Measurements from ENCODE around the gene ALPK1.

DNA sequence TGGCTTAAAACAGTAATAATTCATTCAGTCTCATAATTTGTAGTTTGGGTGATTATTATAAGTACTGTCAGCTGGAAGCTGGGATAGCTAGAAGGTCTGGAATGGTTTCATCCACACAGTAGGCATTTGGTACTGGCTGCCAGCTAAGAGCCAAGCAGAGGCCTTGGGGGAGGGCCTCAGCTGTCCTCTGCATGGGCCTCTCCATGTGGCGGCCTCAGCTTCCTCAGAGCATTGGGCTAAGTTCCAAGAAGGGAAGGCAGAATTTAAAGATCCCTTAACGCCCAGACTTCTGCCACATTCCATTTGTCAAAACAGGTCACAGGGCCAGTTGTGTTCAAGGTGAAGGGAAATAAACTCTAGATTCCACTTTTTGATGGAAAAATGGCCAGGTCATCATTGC lies 125.5 kb downstream of the ALPK1 start:
- TF ChIP-seq YY1 (IDR thresholded peaks at IDR 0.05) (no peak), SP1 (IDR thresholded peaks at IDR 0.05) (no peak), GABPA (IDR thresholded peaks at IDR 0.05 in 1 of 2, conservative IDR thresholded peaks at IDR 0.05 in 1 of 2) (no peak), RAD21 (IDR thresholded peaks at IDR 0.05) (no peak)
- TF ChIP-seq, protein P1, sequence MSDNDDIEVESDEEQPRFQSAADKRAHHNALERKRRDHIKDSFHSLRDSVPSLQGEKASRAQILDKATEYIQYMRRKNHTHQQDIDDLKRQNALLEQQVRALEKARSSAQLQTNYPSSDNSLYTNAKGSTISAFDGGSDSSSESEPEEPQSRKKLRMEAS (IDR thresholded peaks at IDR 0.05), result no peak
- TF ChIP-seq, protein P2, sequence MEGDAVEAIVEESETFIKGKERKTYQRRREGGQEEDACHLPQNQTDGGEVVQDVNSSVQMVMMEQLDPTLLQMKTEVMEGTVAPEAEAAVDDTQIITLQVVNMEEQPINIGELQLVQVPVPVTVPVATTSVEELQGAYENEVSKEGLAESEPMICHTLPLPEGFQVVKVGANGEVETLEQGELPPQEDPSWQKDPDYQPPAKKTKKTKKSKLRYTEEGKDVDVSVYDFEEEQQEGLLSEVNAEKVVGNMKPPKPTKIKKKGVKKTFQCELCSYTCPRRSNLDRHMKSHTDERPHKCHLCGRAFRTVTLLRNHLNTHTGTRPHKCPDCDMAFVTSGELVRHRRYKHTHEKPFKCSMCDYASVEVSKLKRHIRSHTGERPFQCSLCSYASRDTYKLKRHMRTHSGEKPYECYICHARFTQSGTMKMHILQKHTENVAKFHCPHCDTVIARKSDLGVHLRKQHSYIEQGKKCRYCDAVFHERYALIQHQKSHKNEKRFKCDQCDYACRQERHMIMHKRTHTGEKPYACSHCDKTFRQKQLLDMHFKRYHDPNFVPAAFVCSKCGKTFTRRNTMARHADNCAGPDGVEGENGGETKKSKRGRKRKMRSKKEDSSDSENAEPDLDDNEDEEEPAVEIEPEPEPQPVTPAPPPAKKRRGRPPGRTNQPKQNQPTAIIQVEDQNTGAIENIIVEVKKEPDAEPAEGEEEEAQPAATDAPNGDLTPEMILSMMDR (IDR thresholded peaks at IDR 0.05; ENCODE audit: low read depth, low read length, missing input control), result no peak
- TF ChIP-seq, protein P3, sequence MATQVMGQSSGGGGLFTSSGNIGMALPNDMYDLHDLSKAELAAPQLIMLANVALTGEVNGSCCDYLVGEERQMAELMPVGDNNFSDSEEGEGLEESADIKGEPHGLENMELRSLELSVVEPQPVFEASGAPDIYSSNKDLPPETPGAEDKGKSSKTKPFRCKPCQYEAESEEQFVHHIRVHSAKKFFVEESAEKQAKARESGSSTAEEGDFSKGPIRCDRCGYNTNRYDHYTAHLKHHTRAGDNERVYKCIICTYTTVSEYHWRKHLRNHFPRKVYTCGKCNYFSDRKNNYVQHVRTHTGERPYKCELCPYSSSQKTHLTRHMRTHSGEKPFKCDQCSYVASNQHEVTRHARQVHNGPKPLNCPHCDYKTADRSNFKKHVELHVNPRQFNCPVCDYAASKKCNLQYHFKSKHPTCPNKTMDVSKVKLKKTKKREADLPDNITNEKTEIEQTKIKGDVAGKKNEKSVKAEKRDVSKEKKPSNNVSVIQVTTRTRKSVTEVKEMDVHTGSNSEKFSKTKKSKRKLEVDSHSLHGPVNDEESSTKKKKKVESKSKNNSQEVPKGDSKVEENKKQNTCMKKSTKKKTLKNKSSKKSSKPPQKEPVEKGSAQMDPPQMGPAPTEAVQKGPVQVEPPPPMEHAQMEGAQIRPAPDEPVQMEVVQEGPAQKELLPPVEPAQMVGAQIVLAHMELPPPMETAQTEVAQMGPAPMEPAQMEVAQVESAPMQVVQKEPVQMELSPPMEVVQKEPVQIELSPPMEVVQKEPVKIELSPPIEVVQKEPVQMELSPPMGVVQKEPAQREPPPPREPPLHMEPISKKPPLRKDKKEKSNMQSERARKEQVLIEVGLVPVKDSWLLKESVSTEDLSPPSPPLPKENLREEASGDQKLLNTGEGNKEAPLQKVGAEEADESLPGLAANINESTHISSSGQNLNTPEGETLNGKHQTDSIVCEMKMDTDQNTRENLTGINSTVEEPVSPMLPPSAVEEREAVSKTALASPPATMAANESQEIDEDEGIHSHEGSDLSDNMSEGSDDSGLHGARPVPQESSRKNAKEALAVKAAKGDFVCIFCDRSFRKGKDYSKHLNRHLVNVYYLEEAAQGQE (IDR thresholded peaks at IDR 0.05), result no peak
